Sigmoid colon (tissue), 4 donors: Measurements from ENCODE around the gene TOM1.

Source experiments
- CTCF ChIP-seq, 4 experiments: fragments of 450-650 bp in 3 of 4; fragments of 200-600 bp in 1 of 4; IDR thresholded peaks; one replicate each; pipeline ENCODE4 v1.5.1; 2016 to 2019; ENCODE audit warnings: antibody characterized with exemption in 4 of 4, mild to moderate bottlenecking in 3 of 4, moderate library complexity in 2 of 4
- EP300 ChIP-seq, 4 donors: sonication (generic); formaldehyde crosslinking; IDR thresholded peaks; one replicate each; pipeline ENCODE4 v1.6.1; 2017; ENCODE audit warnings: antibody characterized with exemption in 4 of 4
- POLR2A ChIP-seq, 2 donors: fragments of 450-650 bp; IDR thresholded peaks; one replicate each; pipeline ENCODE4 v1.6.1; 2016; ENCODE audit warnings: antibody characterized with exemption in 2 of 2, mild to moderate bottlenecking in 2 of 2, moderate library complexity in 2 of 2
- POLR2AphosphoS5 ChIP-seq, 4 donors: sonication (generic); formaldehyde crosslinking; IDR thresholded peaks; one replicate each; pipeline ENCODE4 v1.6.1; 2017; ENCODE audit warnings: antibody characterized with exemption in 4 of 4

- TF ChIP-seq CTCF (IDR thresholded peaks at IDR 0.05) (no peak), POLR2A (IDR thresholded peaks at IDR 0.05) (no peak), POLR2AphosphoS5 (IDR thresholded peaks at IDR 0.05) (no peak), EP300 (IDR thresholded peaks at IDR 0.05) (no peak)
Measured at GRCh38 chr22:35292786-35293185, 6.9 kb upstream of the TOM1 start.
